Activated CD8-positive, alpha-beta memory T cell treated with anti-CD3 and anti-CD28 coated beads, Interleukin-2, amount 10 ng/mL, durations not matched to agents 7 days and 5 days (primary cell): ENCODE results near the gene MIPOL1. TPM values are rescaled to one million over a fixed set of nuclear protein-coding genes. Genes with fewer than 3 reads are reported as not detected.
"Not testable (repeated sequence)": the region's sequence is repeated elsewhere in the genome, so short reads cannot be mapped to it uniquely, and the experiment has no call there.

ENCODE experiments used
- ATAC-seq: fragments of 150-1000 bp; cut with Tn5 transposase; one replicate; pipeline ENCODE4 v1.10.0; 2021; ENCODE audit warnings: moderate library complexity
- CTCF ChIA-PET: fragments of 350-600 bp; sonication (Branson Sonifier 250); formaldehyde crosslinking; loops from one replicate; lab custom pipeline; 2021; ENCODE audit warnings: antibody characterized with exemption; lab: Charles Lee
- DNase-seq: peaks from one replicate; pipeline ENCODE4 v3.0.0-alpha.2; 2020
- H3K27ac Mint-ChIP-seq: one replicate; pipeline ENCODE4 v1.8.0; 2021; ENCODE audit warnings: mild to moderate bottlenecking, mixed read lengths
- H3K27me3 Mint-ChIP-seq: one replicate; pipeline ENCODE4 v1.8.0; 2021; ENCODE audit warnings: mixed read lengths
- H3K36me3 Mint-ChIP-seq: one replicate; pipeline ENCODE4 v1.8.0; 2021; ENCODE audit warnings: mild to moderate bottlenecking, mixed read lengths
- H3K4me1 Mint-ChIP-seq: one replicate; pipeline ENCODE4 v1.8.0; 2021; ENCODE audit warnings: mixed read lengths
- H3K4me3 Mint-ChIP-seq: one replicate; pipeline ENCODE4 v1.8.0; 2021; ENCODE audit warnings: mild to moderate bottlenecking, moderate library complexity, mixed read lengths
- H3K9me3 Mint-ChIP-seq: one replicate; pipeline ENCODE4 v1.8.0; 2022; ENCODE audit warnings: low read depth, mixed read lengths
- total RNA-seq, 2 experiments: library from RNA; stranded (reverse); gene quantifications; one replicate each; pipeline ENCODE4 v1.2.3, GENCODE V29; 2021

Gene MIPOL1, protein sequence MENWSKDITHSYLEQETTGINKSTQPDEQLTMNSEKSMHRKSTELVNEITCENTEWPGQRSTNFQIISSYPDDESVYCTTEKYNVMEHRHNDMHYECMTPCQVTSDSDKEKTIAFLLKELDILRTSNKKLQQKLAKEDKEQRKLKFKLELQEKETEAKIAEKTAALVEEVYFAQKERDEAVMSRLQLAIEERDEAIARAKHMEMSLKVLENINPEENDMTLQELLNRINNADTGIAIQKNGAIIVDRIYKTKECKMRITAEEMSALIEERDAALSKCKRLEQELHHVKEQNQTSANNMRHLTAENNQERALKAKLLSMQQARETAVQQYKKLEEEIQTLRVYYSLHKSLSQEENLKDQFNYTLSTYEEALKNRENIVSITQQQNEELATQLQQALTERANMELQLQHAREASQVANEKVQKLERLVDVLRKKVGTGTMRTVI
- total RNA-seq = not detected

DNA sequence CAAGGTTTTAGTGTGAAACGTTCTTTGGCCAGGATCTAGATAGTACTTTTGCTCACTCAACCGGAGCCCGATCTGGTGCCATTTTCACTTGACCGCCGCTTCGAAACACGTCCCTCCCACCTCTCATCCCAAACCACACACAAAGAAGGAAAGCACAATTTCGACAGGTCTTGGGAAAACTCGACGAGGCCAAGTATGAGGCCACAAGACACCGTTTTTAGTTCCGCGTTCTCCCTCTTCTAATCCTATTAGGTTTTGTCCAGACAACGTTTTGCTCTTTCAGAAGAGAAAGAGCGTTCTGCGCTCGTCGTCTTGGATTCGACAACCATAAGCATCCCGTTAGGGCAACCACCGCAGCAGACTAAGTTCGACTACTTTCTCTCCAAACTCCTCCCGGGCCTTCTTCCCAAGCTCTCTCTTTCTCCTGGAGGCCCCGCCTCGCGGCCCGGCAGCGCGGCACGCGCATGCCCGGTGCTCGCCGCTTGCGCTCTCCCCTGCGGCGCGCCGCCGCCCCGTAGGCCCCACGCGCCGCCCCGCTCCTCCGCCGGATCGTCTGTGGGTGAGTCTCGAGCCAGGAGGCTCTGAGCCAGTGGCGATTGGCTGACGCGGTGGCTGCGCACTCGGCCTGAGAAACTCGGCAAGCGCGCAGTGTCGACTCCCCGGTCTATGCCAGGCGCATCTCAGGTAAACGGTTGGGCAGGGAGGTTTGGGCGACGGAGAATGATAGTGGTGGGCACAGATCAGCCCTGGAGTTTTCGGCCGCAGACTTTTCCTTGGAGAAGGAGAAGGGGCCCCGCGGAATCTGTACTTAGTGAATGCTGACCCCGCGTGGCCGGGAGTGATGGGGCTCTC, at the start of gene MIPOL1:
Gene MIPOL1, plus strand, starts transcription at position 517 of the 852 bp plus-strand sequence. CDS start 49,952 bp downstream, outside the sequence.
- DNase-seq (no peak), ATAC-seq (peak; percentile 36)
- Mint-ChIP-seq H3K27ac (no peak within 1 kb of the TSS), H3K27me3 (peaks cover 17% of the 10 kb centered on the region), H3K9me3 (no peaks in the 10 kb centered on the region), H3K4me1 (peaks cover 7% of the 10 kb centered on the region), H3K36me3 (no peaks in the 10 kb centered on the region), H3K4me3 (peak within 1 kb of the TSS; percentile 51)
- CTCF ChIA-PET = no interaction called here

DNA sequence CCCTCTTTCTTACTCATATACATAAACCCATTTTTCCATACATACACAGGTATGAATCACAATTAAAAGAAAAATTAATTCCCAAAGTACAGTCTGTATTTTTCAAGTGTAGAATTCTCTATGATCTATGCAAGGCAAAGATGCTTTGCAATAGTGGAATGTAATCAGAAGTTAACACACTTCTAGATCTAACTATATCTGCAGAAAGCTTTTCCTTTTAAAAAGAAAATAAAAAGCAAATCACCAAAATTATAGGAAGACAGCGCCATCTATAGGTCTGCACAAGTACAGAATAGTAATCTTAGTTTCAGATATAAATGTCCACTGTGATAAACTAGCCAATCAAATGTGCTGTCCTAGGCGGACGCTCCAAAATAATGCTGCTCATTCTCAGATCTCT, 47.3 kb upstream of the MIPOL1 start:
- Mint-ChIP-seq H3K27me3 (no peaks in the 10 kb centered on the region), H3K27ac (no peak overlapping the region), H3K36me3 (no peaks in the 10 kb centered on the region), H3K4me3 (no peak overlapping the region), H3K9me3 (peaks cover 3% of the 10 kb centered on the region), H3K4me1 (no peaks in the 10 kb centered on the region)
- no peak for DNase-seq
- CTCF ChIA-PET = interaction anchor here (0.9 to 1.0 kb wide), 3 partner anchors 16 to 595 kb away, joined by 3 read pairs; no protein-coding TSS in a partner anchor
- ATAC-seq = no peak

- Mint-ChIP-seq H3K9me3 (peaks cover 3% of the 10 kb centered on the region), H3K36me3 (no peaks in the 10 kb centered on the region), H3K27me3 (no peaks in the 10 kb centered on the region), H3K4me1 (no peaks in the 10 kb centered on the region), H3K4me3 (no peak overlapping the region), H3K27ac (no peak overlapping the region)
- DNase-seq = no peak
- ATAC-seq = no peak
- CTCF ChIA-PET = no interaction called here
These were observed 44.7 kb upstream of the MIPOL1 start for GRCh38 chr14:37153005-37153404.

- H3K4me1 Mint-ChIP-seq = no peaks in the 10 kb centered on the region
- CTCF ChIA-PET = no interaction called here
- DNase-seq (no peak), ATAC-seq (no peak)
- no peak overlapping the region for H3K4me3 Mint-ChIP-seq
- H3K9me3 Mint-ChIP-seq = peaks cover 3% of the 10 kb centered on the region
- no peaks in the 10 kb centered on the region for H3K27me3 Mint-ChIP-seq
- H3K27ac Mint-ChIP-seq = no peak overlapping the region
- H3K36me3 Mint-ChIP-seq = no peaks in the 10 kb centered on the region
These were observed 44.3 kb upstream of the MIPOL1 start for GRCh38 chr14:37153483-37153882.

- Mint-ChIP-seq H3K36me3 (no peaks in the 10 kb centered on the region), H3K4me3 (no peak overlapping the region), H3K4me1 (no peaks in the 10 kb centered on the region), H3K9me3 (peaks cover 5% of the 10 kb centered on the region), H3K27me3 (no peaks in the 10 kb centered on the region), H3K27ac (no peak overlapping the region)
- no peak for ATAC-seq
- CTCF ChIA-PET = no interaction called here
- no peak for DNase-seq
These were observed 39.8 kb upstream of the MIPOL1 start for GRCh38 chr14:37157987-37158386.

DNA sequence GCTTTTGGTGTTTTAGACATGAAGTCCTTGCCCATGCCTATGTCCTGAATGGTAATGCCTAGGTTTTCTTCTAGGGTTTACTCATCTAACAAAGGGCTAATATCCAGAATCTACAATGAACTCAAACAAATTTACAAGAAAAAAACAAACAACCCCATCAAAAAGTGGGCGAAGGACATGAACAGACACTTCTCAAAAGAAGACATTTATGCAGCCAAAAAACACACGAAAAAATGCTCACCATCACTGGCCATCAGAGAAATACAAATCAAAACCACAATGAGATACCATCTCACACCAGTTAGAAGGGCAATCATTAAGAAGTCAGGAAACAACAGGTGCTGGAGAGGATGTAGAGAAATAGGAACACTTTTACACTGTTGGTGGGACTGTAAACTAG, 35.4 kb upstream of the MIPOL1 start:
- H3K36me3 Mint-ChIP-seq, ATAC-seq, H3K9me3 Mint-ChIP-seq, DNase-seq, H3K4me3 Mint-ChIP-seq, H3K27me3 Mint-ChIP-seq, H3K4me1 Mint-ChIP-seq, CTCF ChIA-PET, H3K27ac Mint-ChIP-seq: not testable (repeated sequence)

GRCh38 chr14:37165794-37166193, 31.9 kb upstream of the MIPOL1 start:
- DNase-seq (no peak), ATAC-seq (no peak)
- CTCF ChIA-PET = no interaction called here
- Mint-ChIP-seq H3K27me3 (peaks cover 2% of the 10 kb centered on the region), H3K4me3 (no peak overlapping the region), H3K27ac (no peak overlapping the region), H3K36me3 (peaks cover 2% of the 10 kb centered on the region), H3K9me3 (peaks cover 6% of the 10 kb centered on the region), H3K4me1 (no peaks in the 10 kb centered on the region)

GRCh38 chr14:37167151-37168047, 30.3 kb upstream of the MIPOL1 start:
- ATAC-seq = no peak
- no peak overlapping the region for H3K27ac Mint-ChIP-seq
- H3K36me3 Mint-ChIP-seq = peaks cover 2% of the 10 kb centered on the region
- CTCF ChIA-PET = no interaction called here
- no peak overlapping the region for H3K4me3 Mint-ChIP-seq
- peaks cover 6% of the 10 kb centered on the region for H3K9me3 Mint-ChIP-seq
- no peaks in the 10 kb centered on the region for H3K4me1 Mint-ChIP-seq
- peaks cover 11% of the 10 kb centered on the region for H3K27me3 Mint-ChIP-seq
- no peak for DNase-seq

- CTCF ChIA-PET = no interaction called here
These were observed 29.0 kb upstream of the MIPOL1 start for GRCh38 chr14:37168721-37169120.

DNA sequence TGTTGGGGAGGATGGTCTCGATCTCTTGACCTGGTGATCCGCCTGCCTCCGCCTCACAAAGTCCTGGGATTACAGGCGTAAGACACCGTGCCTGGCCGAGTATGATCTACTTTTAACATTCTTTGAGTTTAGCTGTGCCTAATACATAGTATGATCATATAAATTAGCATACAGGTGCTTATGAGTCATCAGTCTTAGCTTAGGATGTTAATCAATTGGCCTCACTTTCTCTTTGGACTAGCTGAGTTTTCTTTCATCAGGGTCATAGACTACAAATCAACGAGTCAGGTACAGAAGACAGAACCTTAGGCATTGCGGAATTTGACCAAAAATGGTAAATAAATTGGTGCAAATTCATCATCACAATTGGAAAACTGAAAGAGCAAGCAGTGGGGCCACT, 27.5 kb upstream of the MIPOL1 start:
- Mint-ChIP-seq H3K4me3 (no peak overlapping the region), H3K9me3 (peaks cover 4% of the 10 kb centered on the region), H3K36me3 (peaks cover 2% of the 10 kb centered on the region), H3K4me1 (no peaks in the 10 kb centered on the region), H3K27ac (no peak overlapping the region), H3K27me3 (peaks cover 26% of the 10 kb centered on the region)
- CTCF ChIA-PET = no interaction called here
- ATAC-seq = no peak
- DNase-seq = no peak

More at GRCh38 chr14:37168721-37169120, 29.0 kb upstream of the MIPOL1 start:
- H3K4me1 Mint-ChIP-seq = no peaks in the 10 kb centered on the region
- H3K9me3 Mint-ChIP-seq = peaks cover 6% of the 10 kb centered on the region
- no peak overlapping the region for H3K4me3 Mint-ChIP-seq
- H3K27me3 Mint-ChIP-seq = peaks cover 23% of the 10 kb centered on the region
- ATAC-seq (no peak), DNase-seq (no peak)
- peaks cover 2% of the 10 kb centered on the region for H3K36me3 Mint-ChIP-seq
- no peak overlapping the region for H3K27ac Mint-ChIP-seq

DNA sequence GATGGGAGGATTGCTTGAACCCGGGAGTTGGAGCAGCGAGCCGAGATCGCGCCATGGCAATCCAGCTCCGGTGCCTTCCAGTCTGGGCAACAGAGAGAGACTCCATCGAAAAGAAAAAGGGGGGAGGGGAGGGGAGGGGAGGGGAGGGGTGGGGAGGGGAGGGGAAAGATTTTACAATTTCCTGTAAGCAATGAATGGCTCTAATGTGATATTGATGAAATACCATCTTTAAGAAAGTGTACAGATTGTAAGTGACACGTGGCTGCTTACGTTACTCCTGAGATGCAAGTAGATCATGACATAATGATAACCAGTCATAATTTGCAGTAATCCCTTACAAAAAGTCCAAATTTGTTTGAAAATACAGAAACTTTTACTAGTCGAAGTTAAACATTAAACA, 26.7 kb upstream of the MIPOL1 start:
- CTCF ChIA-PET = no interaction called here
- no peak overlapping the region for H3K4me3 Mint-ChIP-seq
- no peak overlapping the region for H3K27ac Mint-ChIP-seq

GRCh38 chr14:37171678-37172023, 26.1 kb upstream of the MIPOL1 start:
- H3K36me3 Mint-ChIP-seq = peaks cover 2% of the 10 kb centered on the region
- no peak for ATAC-seq
- CTCF ChIA-PET = no interaction called here
- H3K27ac Mint-ChIP-seq = no peak overlapping the region
- H3K27me3 Mint-ChIP-seq = peaks cover 26% of the 10 kb centered on the region
- peaks cover 4% of the 10 kb centered on the region for H3K9me3 Mint-ChIP-seq
- H3K4me3 Mint-ChIP-seq = no peak overlapping the region
- no peak for DNase-seq
- H3K4me1 Mint-ChIP-seq = no peaks in the 10 kb centered on the region

More for the DNA sequence above, 26.7 kb upstream of the MIPOL1 start:
- peaks cover 2% of the 10 kb centered on the region for H3K36me3 Mint-ChIP-seq
- no peaks in the 10 kb centered on the region for H3K4me1 Mint-ChIP-seq
- H3K9me3 Mint-ChIP-seq = peaks cover 4% of the 10 kb centered on the region
- DNase-seq = no peak
- no peak for ATAC-seq
- H3K27me3 Mint-ChIP-seq = peaks cover 26% of the 10 kb centered on the region
